GM19324 (cell line): ENCODE results near the gene TRPV4.
A peak's percentile ranks its signal among the peaks of the same experiment; 100 is the strongest.
"Not testable (repeated sequence)": the region's sequence is repeated elsewhere in the genome, so short reads cannot be mapped to it uniquely, and the experiment has no call there.

Experiments used
- ATAC-seq: cut with Tn5 transposase; IDR thresholded peaks from one replicate; pipeline ENCODE4 v1.9.1; 2021; ENCODE audit warnings: mild to moderate bottlenecking, moderate library complexity; ENCODE audit not compliant: unreplicated experiment, low FRiP score

TRPV4 gene

DNA sequence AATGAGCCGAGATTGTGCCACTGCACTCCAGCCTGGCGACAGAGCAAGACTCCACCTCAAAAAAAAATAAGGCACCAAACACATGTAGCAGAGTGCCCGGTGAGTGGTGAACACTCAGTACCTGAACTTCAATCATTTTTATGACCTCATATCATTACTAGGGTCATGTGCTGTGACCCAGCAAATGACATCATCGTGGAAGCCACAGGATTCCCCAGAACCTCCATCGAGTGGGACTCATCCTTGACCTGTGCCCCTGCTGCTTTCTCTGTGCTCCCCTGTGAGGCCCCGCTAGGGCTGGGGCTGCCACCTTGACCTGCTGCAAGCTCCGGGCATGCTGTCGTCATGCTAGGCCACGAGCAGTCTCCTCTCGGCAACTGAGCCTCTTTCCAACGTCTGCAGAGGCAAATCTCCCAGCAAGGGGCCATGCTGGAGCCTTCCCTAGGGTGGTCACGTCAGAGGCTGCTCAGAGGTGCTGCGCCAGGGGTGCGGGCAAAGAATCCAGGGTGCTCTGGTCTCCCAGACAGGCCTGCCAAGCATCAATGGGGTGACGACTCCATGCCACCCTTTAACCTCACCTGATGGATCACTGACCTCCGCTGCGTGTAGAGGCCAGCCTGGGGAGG, 28.6 kb upstream of the TRPV4 start:
- ATAC-seq = no peak

DNA sequence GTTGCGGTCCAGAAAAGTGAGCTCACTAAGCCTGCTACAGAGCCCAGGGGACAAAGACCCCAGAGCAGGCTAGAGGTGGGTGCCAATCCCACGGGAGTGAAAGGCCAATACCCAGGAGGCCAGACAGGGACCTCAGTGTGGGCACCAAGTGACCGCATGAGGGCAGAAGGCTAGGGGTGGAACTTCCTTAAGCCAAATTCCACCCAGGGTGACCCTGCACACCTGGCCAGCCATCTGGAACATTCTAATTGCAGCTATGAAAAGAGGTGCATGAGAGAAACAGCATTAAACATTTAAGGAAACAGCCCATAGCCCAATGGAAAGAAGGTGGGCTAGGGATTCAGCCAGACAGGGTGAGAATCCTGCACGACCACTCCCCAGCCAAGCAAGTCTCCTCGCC, 27.8 kb upstream of the TRPV4 start:
- ATAC-seq = no peak

DNA sequence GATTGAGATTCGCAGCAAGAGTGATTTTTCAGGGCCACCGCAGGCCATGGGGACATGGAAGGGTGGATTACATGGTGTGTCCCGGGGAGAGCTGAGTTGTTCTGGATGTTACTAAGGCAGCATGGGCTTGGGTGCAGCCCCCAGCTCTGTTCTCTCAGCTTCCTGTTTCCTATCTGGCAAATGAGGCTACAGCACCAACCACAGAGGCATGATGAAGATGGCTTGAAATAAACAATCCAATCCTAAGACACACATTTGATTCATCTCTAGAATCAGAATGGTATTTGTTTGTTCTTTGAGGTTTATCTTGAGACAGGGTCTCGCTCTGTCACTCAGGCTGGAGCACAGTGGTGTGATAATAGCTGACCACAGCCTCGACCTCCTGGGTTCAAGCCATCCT, 25.6 kb upstream of the TRPV4 start:
- no peak for ATAC-seq

DNA sequence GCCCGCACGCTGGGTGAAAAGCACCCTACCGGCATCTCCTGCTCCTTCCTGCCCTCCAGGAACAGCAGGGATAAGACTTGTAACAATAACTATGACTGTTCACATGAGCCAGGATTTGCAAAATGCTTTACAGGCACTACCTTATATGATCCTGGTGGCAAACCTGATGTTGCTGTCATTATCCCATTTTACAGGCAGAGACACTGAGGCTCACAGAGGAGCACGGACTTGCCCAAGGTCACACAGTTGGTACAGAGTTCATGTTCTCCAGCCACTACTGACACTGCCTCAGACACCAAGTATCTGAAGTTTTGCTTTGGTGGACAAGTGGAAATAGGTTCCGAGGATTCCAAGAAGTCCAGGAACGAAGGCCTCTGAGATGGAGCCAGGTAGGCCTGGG, 24.5 kb upstream of the TRPV4 start:
- no peak for ATAC-seq

DNA sequence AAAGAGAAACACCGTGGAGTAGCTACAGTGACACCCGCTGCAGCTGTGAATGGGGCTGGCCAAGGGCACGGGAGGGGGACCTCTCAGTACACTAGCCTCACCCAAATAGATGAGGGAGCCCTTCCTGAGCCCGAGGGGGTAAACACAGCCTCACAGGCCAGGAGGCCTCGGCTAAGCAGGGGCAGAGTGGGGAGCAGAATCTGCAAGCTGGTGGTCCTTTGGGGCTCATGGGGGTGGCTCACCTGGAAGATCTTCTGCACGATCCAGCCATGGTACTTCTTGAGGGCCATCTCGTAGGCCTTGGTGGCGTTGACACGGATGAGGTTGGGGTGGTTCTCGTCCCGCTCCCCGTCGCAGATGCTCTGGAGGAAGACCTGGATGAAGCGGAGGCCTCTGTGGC, 22.2 kb upstream of the TRPV4 start:
- no peak for ATAC-seq

DNA sequence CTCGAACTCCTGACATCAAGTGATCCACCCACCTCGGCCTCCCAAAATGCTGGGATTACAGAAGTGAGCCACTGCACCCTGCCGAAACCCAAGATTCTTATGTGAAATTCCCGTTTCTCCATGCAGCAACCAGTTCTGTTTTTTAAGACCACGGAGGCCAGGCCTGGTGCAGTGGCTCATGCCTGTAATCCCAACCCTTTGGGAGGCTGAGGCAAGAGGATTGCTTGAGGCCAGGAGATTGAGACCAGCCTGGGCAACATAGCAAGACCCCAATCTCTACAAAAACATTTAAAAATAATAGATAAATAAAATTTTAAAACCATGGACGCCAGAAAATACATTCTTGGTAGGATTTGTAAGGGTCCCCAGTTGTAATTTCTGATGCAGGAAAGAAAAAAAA, 17.3 kb upstream of the TRPV4 start:
- ATAC-seq = not testable (repeated sequence)

DNA sequence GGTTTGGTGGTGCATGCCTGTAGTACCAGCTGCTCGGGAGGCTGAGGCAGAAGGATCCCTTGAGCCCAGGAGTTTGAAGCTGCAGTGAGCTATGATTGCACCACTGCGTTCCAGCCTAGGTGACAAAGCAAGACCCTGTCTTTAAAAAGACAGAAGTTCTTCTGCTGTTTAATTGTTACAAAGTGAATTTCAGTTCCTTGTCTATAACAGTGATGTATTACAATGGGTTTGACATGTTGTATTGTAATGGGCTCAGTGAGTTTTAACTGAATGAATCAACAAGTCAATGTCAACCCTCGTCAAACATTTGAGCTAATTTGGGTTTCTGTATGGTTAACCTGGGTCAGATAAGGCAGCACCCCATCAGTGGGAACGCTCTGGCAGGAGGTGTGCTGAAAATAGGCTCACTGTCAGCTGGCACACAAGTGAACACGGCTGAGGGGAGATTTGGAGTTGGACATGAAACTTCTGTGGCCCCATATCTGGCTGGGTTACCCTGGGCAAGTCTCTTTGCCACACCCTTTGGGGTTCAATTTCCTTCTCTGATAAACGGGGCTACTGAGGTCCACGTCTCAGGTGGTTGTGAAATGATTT, 14.0 kb upstream of the TRPV4 start:
- no peak for ATAC-seq

DNA sequence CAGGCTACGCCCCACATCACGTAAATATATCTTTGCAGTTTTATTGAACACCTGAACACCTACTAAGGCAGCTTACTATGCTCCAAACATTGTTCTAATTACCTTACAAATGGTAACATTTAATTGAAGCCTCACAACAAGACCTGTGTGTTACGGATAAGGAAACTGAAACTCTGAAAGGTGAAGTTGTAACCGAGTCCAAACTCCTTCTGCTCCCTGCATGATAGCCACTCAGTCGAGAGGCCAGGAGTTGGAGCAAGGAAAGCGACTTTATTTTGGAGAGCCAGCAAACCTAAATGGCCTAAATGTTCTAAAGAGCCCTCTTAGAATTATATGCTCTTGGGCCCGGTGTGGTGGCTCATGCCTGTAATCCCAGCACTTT, 12.6 kb upstream of the TRPV4 start:
- no peak for ATAC-seq

DNA sequence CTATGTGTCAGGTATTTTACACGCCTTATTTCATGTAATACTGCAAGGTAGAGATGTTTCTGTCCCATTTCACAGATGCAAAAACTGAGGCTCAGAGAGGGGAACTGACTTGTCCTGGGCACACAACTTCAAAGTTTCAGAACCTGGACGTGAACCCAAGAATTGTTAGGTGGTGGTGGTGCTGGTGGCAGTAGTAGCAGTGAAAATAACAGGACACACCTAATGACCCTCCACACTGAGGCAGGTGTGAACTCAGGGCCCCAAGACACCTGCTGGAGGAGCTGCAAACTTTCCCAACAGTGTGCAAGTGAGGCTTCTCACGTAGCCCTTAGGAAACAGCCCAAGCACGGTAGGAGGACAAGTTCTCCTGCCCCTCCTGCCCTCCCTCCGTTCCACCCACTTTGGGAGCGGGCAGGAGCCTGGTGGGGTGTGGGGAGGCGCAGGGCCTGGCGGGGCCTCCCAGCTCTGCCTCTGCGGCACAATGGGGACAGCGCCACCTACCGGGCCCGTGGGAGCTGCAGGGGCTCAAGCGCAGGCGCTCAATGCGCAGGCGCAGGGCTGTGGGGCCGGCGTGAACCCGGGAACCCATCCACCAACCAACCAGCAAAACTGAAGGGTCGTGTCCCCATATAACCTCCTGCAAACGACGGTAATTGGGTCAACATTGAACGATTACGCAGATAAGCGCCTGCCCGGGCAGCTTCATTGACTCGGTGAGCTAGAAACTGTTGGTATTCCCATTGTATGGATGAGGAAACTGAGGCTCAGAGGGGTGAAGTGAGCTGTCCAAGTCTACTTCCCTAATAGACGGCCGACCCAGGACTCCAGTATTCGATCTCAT, 12.0 kb upstream of the TRPV4 start:
- peak; percentile 89 for ATAC-seq

DNA sequence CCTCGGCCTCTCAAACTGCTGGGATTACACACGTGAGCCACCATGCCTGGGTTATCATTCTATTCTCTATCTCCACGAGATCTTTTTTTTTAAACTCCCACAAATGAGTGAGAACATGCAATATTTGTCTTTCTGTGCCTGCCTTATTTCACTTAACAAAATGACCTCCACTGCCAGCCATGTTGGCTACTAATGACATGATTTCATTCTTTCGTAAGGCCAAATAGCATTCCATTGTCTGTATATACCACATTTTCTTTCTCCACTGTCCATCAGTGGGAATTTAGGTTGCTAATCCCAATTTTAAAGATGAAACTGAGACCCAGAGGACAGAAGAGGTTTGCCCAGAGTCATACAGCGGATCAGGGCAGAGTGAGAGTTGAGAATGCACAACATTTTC, 10.9 kb upstream of the TRPV4 start:
- no peak for ATAC-seq

DNA sequence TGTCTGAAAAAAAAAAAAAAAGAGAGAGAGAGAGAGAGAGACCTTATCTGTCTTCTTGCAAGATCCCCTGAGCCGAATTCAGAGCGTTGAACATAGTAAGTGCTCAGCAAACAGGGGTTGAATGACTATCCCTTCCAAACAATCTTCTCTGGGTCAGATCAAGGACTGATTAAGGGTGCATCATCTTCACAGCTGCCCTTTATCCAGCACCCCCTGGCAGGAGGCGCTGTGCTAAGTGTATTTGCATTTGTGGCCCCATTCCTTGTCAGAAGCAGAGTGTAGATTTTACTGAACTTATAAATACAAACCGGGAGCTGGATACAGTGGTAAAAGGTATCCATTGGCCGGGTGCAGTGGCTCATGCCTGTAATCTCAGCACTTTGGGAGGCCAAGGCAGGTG, 8.8 kb upstream of the TRPV4 start:
- ATAC-seq = no peak

DNA sequence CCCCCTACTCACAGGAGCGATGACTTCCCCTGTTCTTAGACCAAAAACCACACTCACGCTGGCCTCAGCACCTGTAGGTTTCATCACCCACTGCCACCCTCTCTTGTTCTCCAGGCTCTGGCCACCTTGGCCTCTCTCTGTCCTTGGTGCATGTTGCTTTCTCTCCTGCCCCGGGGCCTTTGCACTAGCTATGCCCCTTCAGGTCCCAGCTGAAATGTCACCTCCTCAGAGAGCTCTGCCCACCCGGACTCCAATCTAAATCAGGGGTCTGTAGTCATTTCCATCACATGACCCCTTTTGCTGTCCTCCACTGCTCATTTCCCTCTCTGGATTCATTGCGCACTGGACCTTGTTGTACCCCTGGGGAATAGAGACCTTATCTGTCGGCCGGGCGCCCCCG, 8.2 kb upstream of the TRPV4 start:
- no peak for ATAC-seq

DNA sequence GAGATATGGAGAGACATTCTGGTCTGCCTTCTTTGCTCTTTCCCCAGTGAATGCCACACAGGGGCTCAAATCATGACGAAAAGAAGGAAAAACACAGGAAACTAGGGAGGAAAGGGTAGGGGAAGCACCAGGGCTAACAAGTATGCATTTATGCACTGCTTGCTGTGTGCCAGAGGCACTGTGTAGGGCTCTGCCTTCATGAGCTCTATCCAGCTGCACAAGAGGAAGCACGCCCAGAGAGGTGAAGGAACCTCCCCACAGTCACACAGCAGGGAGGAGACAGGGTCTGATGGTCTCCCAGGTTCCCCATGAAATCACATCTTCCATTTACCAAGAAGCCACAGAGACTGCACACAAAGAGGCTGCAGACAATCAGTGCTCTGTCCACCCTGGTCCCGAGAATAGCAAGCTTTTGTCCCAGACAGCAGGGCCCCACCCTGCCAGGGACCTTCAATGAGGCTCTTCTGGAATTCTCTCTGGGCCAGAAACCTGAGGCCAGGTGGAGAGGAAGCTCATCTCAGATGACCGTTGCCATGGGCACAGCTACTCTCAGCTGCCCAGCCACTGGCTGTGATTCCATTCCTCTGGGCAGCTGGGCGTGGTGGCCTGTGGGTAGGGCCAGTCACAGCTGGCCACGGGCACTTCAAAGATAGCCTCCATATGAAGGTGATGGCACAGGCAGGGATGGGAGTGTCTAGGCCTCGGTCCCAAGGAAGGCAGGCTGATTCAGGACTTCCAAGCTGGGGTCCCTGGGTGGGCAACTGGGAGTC, 7.3 kb upstream of the TRPV4 start:
- no peak for ATAC-seq

DNA sequence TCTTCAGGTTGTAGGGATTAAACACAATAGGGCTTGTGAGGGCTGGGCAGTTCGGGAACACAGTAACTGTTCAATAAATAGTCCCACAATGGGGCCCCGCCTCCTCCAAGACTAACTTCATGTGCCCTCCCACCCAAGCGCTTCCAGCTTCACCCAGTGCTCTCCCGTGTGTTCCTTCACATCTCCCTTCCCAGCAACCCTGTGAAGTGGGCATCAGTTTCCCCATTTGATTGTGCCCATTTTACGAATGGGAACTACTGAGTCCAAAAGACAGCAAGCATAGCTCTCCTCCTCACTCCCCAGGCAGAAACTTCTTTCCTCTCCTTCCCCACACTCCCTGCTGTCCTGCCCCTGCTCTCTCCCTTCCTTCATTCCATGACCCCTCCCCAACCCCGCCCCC, 6.2 kb upstream of the TRPV4 start:
- no peak for ATAC-seq

DNA sequence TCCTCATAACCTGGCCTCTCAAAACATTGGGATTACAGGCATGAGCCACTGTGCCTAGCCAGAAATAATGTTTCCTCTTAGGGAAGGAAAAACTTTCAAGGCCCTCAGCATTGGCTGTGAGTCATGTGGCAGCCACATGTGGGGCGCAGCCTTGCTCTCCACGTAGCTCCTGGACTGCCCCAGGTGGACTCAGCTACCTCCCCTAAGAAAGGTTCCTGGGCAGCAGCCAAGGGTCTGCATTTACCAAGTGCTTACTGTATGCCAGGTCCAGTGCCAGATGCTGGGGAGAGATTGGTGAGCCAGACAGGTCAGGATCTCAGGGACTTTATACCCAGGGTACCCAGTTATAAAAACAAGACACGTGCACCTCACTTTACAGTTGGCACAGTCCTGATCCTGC, 3.7 kb upstream of the TRPV4 start:
- no peak for ATAC-seq

DNA sequence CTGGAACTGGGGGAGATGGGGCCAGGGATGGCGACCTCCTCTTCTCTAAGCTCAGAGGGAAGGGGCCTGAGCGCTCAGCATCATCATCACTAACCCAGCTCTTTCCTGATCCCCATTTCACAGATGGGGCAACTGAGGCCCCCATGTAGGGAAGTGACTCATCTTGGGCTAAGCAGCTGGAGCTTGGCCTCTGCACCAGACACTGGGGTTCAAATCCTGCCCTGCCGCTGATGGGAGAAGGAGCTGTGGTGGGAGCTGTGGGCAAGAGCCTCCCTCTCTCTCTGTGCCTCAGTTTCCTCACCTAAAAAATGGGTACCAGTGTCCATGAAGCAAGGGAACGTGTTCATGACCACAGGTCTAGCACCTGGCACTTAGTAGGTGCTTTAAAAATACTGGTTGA, 2.6 kb upstream of the TRPV4 start:
- ATAC-seq = no peak

DNA sequence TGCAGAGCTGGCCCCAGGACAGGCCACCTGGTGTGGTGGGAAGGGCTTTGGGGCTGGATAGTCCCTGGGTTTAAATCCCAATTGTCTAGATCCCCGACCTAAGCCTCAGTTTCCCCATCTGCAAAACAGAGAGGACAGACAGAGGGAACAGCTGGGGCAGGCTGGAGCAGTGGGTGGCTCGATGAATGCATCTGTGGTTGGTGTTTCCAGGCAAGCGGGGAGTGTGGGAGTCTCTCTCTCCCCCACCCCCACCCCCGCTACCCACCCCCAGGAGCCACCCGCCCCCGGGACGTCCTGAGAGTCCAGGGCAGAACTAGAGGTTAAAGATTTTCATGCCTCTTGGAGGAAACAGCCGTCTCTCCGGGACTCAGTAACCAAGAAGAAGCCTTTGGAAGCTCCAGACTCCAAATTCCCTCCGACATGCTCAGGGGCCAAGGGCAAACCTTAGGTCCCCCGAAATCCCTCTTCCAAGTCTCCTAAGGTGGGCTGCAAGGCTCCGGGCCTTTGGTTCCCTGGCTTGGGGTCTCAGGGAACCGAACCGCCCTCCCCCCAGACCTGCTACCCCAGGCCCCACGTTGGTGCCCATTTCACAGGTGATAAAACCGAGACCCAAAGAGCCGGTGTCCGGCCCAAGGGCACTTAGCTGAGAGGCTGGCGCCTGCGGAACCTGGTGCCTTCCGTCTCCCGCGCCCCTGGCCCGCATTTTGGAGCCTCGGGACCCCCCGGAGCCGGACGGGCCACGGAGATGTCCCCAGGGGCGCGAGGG, 474 bp downstream of the TRPV4 start:
- no peak for ATAC-seq

DNA sequence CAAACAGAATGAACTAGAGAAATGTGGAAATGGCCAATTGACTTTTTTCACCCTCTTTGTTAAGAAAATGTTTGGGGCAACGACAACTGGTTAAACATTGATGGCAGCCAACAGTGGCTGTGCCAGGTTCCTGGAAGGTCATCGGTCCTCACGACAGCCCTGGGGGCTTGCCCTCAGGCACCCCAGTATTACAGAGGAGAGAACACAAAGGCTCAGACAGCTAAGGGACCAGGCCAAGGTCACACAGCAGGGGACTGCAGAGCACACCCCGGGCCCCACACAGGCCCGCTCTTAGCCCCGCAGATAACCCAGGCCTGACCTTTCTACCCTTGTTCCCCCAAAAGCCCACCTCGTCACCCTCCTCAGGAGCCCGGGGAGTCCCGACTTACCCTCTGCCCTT, 1.3 kb downstream of the TRPV4 start:
- ATAC-seq = no peak

DNA sequence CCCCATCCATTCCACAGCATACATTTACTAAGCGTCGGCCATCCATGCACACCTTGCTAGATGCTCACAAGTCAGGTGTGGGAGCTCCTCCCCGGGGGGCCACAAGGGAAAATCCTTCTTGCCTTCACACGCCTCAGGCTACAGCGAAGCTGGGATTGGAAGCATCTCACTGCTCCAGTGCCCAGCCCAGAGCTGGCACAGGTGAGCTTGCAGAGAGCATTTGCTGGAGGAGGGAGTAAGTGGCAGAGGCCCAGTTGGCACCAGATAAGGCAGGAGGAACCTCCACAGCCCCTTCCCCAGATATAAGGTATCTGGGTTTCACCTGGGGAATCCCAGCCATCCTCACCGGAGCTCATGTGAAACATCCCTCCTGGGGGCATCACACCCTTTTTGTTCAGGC, 1.8 kb downstream of the TRPV4 start:
- no peak for ATAC-seq

DNA sequence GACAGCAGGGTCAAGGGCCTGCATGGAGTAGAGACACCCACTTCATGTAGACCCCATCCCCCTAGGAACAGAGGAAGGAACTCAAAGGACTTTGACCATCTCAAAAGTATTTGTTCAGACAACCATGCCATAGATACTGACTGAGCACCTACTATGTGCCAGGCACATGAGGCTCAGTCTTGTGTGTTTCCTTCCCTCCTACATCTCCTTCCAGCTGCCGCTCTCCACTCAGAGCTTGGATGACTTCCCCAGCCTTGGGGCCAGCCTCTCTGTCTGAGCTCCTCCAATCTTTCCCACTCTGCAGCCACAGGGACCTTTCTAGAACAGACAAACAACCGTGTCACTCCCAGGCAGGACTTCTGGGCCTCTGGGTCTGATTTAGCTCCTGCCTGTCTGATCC, 2.5 kb downstream of the TRPV4 start:
- no peak for ATAC-seq

DNA sequence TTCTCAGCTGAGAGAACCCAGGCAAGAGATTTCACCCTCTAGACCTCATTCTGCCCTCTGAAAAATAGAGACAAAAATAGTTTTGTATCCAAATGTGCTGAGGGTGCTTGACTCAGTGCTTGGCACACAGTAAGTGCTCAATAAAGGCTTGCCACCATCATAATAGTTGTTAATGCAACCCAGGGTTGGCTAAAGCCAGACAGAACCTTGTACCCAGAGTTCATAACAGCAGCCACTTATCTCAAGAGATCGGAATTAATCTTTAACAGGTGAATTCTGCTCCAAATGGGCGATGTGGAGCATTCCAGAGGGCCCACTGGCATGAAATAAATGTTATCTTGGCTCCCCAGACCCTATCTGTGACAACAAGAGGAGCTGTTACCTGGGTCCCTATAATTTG, 2.9 kb downstream of the TRPV4 start:
- ATAC-seq = no peak
